H1 (cell line): ENCODE measurements around the gene SLC25A3. TPM values are rescaled to one million over a fixed set of nuclear protein-coding genes. Genes with fewer than 3 reads are reported as not detected.

Experiments
- GTF2F1 ChIP-seq: IDR thresholded peaks from 2 replicates; pipeline ENCODE4 v1.6.1; 2012; ENCODE audit warnings: low read depth, low read length, improper control_type of control experiment, borderline replicate concordance
- KDM1A ChIP-seq: fragments of 200-600, 300-600 bp; sonication (generic); IDR thresholded peaks from 2 replicates; pipeline ENCODE4 v1.7.1; 2016; ENCODE audit warnings: mild to moderate bottlenecking, low read length, borderline replicate concordance
- PHF8 ChIP-seq: fragments of 200-600 bp; sonication (generic); conservative IDR thresholded peaks from 2 replicates; pipeline ENCODE4 v1.7.1; 2012; ENCODE audit warnings: low read depth, mild to moderate bottlenecking, inconsistent platforms, low read length, moderate library complexity
- polyA plus RNA-seq, 7 experiments: library from polyadenylated mRNA; depleted of rRNA in 3 of 7; stranded (reverse) in 5 of 7; unstranded in 2 of 7; fragments of >200 nt in 5 of 7; fragments of 200-250 nt in 2 of 7; gene quantifications; 1 replicate in 5 of 7; 2 replicates in 1 of 7; 4 replicates in 1 of 7; pipeline versions ENCODE4 v1.2.1 to v1.2.3, GENCODE V29; 2011 to 2013; ENCODE audit warnings: missing spikeins in 2 of 7, mixed read lengths in 2 of 7
- total RNA-seq: library from RNA; stranded (reverse); fragmentation: NEBNext Ultra II Directional; extraction: Animal tissue kit (Norgen Biotek cat#: 25700); gene quantifications from 2 replicates; pipeline ENCODE4 v1.2.1, GENCODE V29; 2021

SLC25A3 gene
- total and polyA plus RNA-seq, 2 of the 8 experiments (the other 6 are each of a cell fraction or from before 2014, with no cell fraction given): 702 to 709 TPM

DNA sequence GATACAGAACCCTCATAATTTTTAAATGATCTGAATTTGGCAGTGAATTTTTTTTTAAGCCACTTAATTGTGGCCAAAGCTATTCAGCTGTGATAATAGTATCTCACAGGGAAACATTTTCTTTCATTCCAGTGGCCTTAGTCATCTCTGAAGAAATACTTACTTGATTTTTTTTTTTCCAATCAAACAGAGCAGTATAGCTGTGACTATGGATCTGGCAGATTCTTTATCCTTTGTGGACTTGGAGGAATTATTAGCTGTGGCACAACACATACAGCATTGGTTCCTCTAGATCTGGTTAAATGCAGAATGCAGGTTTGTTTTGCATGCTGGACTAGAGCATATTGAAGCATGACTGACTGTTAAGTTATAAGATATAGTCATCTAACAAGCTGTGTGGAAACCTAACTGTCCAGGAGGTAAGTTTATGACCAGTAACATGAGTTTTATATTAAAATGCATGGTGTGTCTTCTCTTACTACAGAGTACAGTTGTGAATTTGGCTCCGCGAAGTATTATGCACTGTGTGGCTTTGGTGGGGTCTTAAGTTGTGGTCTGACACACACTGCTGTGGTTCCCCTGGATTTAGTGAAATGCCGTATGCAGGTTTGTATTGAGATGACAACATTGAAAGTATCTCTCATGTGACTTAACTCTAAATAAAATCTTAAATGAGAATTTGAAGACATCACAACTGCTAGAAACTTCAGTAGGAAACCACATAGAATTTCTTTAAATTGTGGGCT lies 1.9 kb downstream of the SLC25A3 start (continued):
- TF ChIP-seq PHF8: no peak
- no peak for TF ChIP-seq KDM1A
- TF ChIP-seq GTF2F1: no peak
